ENCODE measurements around the gene MYO16. TPM values are rescaled to one million over a fixed set of nuclear protein-coding genes. Genes with fewer than 3 reads are reported as not detected.

Gene MYO16
- total RNA-seq, 1 donor from 2014 or later: not detected

- H3K27me3 Mint-ChIP-seq: no peaks in the 10 kb centered on the region
- H3K36me3 Mint-ChIP-seq (ENCODE audit: low read depth): no peaks in the 10 kb centered on the region
- H3K4me1 Mint-ChIP-seq: no peaks in the 10 kb centered on the region
- no peak for DNase-seq
- peaks cover 9% of the 10 kb centered on the region for H3K9me3 Mint-ChIP-seq
- intact Hi-C loops (cut with micrococcal nuclease): no loop called here
- H3K4me3 Mint-ChIP-seq: no peak overlapping the region
- no peak overlapping the region for H3K27ac Mint-ChIP-seq
These were observed 598.8 kb downstream of the MYO16 start for GRCh38 chr13:109228211-109228610.

- Mint-ChIP-seq H3K4me3 (no peak overlapping the region), H3K27ac (no peak overlapping the region), H3K36me3 (ENCODE audit: low read depth) (no peaks in the 10 kb centered on the region), H3K4me1 (no peaks in the 10 kb centered on the region), H3K9me3 (peaks cover 9% of the 10 kb centered on the region), H3K27me3 (no peaks in the 10 kb centered on the region)
- DNase-seq: no peak
- intact Hi-C loops (cut with micrococcal nuclease): no loop called here
These were observed 602.5 kb downstream of the MYO16 start for GRCh38 chr13:109231888-109232287.

GRCh38 chr13:109233293-109233692, 603.9 kb downstream of the MYO16 start:
- no peak overlapping the region for H3K27ac Mint-ChIP-seq

GRCh38 chr13:109235901-109236300, 606.5 kb downstream of the MYO16 start:
- intact Hi-C loops (cut with micrococcal nuclease): no loop called here
- no peak overlapping the region for H3K4me3 Mint-ChIP-seq
- H3K36me3 Mint-ChIP-seq (ENCODE audit: low read depth): no peaks in the 10 kb centered on the region
- H3K27me3 Mint-ChIP-seq: no peaks in the 10 kb centered on the region
- no peaks in the 10 kb centered on the region for H3K4me1 Mint-ChIP-seq
- H3K9me3 Mint-ChIP-seq: no peaks in the 10 kb centered on the region
- H3K27ac Mint-ChIP-seq: no peak overlapping the region
- DNase-seq: no peak

More at GRCh38 chr13:109233293-109233692, 603.9 kb downstream of the MYO16 start:
- H3K4me1 Mint-ChIP-seq: no peaks in the 10 kb centered on the region
- intact Hi-C loops (cut with micrococcal nuclease): no loop called here
- H3K27me3 Mint-ChIP-seq: no peaks in the 10 kb centered on the region
- no peak overlapping the region for H3K4me3 Mint-ChIP-seq
- peaks cover 9% of the 10 kb centered on the region for H3K9me3 Mint-ChIP-seq
- no peak for DNase-seq
- H3K36me3 Mint-ChIP-seq (ENCODE audit: low read depth): no peaks in the 10 kb centered on the region

- H3K4me1 Mint-ChIP-seq: no peaks in the 10 kb centered on the region
- H3K27ac Mint-ChIP-seq: no peak overlapping the region
- intact Hi-C loops (cut with micrococcal nuclease): no loop called here
- no peak overlapping the region for H3K4me3 Mint-ChIP-seq
- H3K9me3 Mint-ChIP-seq: no peaks in the 10 kb centered on the region
- DNase-seq: peak; percentile 1
- H3K36me3 Mint-ChIP-seq (ENCODE audit: low read depth): no peaks in the 10 kb centered on the region
- H3K27me3 Mint-ChIP-seq: no peaks in the 10 kb centered on the region
These were observed 611.7 kb downstream of the MYO16 start for GRCh38 chr13:109241160-109241559.

- intact Hi-C loops (cut with micrococcal nuclease): no loop called here
- H3K36me3 Mint-ChIP-seq (ENCODE audit: low read depth): no peaks in the 10 kb centered on the region
- H3K4me1 Mint-ChIP-seq: no peaks in the 10 kb centered on the region
These were observed 614.0 kb downstream of the MYO16 start for GRCh38 chr13:109243311-109243951.

GRCh38 chr13:109244566-109244965, 615.2 kb downstream of the MYO16 start:
- intact Hi-C loops (cut with micrococcal nuclease): no loop called here
- Mint-ChIP-seq H3K27ac (no peak overlapping the region), H3K9me3 (no peaks in the 10 kb centered on the region), H3K27me3 (no peaks in the 10 kb centered on the region), H3K4me3 (no peak overlapping the region), H3K4me1 (no peaks in the 10 kb centered on the region), H3K36me3 (ENCODE audit: low read depth) (no peaks in the 10 kb centered on the region)
- no peak for DNase-seq

More at GRCh38 chr13:109243311-109243951, 614.0 kb downstream of the MYO16 start:
- no peak for DNase-seq
- no peak overlapping the region for H3K4me3 Mint-ChIP-seq
- H3K27me3 Mint-ChIP-seq: no peaks in the 10 kb centered on the region
- H3K27ac Mint-ChIP-seq: no peak overlapping the region
- H3K9me3 Mint-ChIP-seq: no peaks in the 10 kb centered on the region

GRCh38 chr13:109246001-109246400, 616.6 kb downstream of the MYO16 start:
- Mint-ChIP-seq H3K9me3 (no peaks in the 10 kb centered on the region), H3K36me3 (ENCODE audit: low read depth) (no peaks in the 10 kb centered on the region), H3K4me1 (no peaks in the 10 kb centered on the region), H3K27me3 (no peaks in the 10 kb centered on the region), H3K27ac (no peak overlapping the region), H3K4me3 (no peak overlapping the region)
- DNase-seq: no peak
- intact Hi-C loops (cut with micrococcal nuclease): no loop called here

- H3K4me3 Mint-ChIP-seq: no peak overlapping the region
- H3K27me3 Mint-ChIP-seq: no peaks in the 10 kb centered on the region
- H3K4me1 Mint-ChIP-seq: no peaks in the 10 kb centered on the region
- H3K36me3 Mint-ChIP-seq (ENCODE audit: low read depth): no peaks in the 10 kb centered on the region
- no peak for DNase-seq
- H3K27ac Mint-ChIP-seq: no peak overlapping the region
- no peaks in the 10 kb centered on the region for H3K9me3 Mint-ChIP-seq
- intact Hi-C loops (cut with micrococcal nuclease): no loop called here
These were observed 620.5 kb downstream of the MYO16 start for GRCh38 chr13:109249780-109250528.

GRCh38 chr13:109251956-109252355, 622.5 kb downstream of the MYO16 start:
- intact Hi-C loops (cut with micrococcal nuclease): no loop called here
- H3K4me1 Mint-ChIP-seq: no peaks in the 10 kb centered on the region
- no peak for DNase-seq
- H3K27ac Mint-ChIP-seq: no peak overlapping the region
- peaks cover 4% of the 10 kb centered on the region for H3K9me3 Mint-ChIP-seq
- no peak overlapping the region for H3K4me3 Mint-ChIP-seq
- no peaks in the 10 kb centered on the region for H3K36me3 Mint-ChIP-seq (ENCODE audit: low read depth)
- H3K27me3 Mint-ChIP-seq: no peaks in the 10 kb centered on the region

- H3K36me3 Mint-ChIP-seq (ENCODE audit: low read depth): no peaks in the 10 kb centered on the region
- intact Hi-C loops (cut with micrococcal nuclease): no loop called here
- DNase-seq: no peak
- peaks cover 4% of the 10 kb centered on the region for H3K9me3 Mint-ChIP-seq
- no peaks in the 10 kb centered on the region for H3K4me1 Mint-ChIP-seq
- H3K4me3 Mint-ChIP-seq: no peak overlapping the region
- H3K27me3 Mint-ChIP-seq: no peaks in the 10 kb centered on the region
- H3K27ac Mint-ChIP-seq: no peak overlapping the region
These were observed 623.9 kb downstream of the MYO16 start for GRCh38 chr13:109253316-109253715.

GRCh38 chr13:109254274-109254673, 624.9 kb downstream of the MYO16 start:
- Mint-ChIP-seq H3K27ac (no peak overlapping the region), H3K4me1 (no peaks in the 10 kb centered on the region), H3K9me3 (peaks cover 4% of the 10 kb centered on the region), H3K4me3 (no peak overlapping the region), H3K27me3 (no peaks in the 10 kb centered on the region), H3K36me3 (ENCODE audit: low read depth) (no peaks in the 10 kb centered on the region)
- DNase-seq: no peak
- intact Hi-C loops (cut with micrococcal nuclease): no loop called here

GRCh38 chr13:109255141-109255856, 625.9 kb downstream of the MYO16 start:
- Mint-ChIP-seq H3K27me3 (no peaks in the 10 kb centered on the region), H3K9me3 (peaks cover 4% of the 10 kb centered on the region), H3K4me1 (no peaks in the 10 kb centered on the region), H3K4me3 (no peak overlapping the region), H3K36me3 (ENCODE audit: low read depth) (no peaks in the 10 kb centered on the region), H3K27ac (no peak overlapping the region)
- intact Hi-C loops (cut with micrococcal nuclease): no loop called here
- no peak for DNase-seq

Data from activated CD4-positive, alpha-beta T cell treated with anti-CD3 and anti-CD28 coated beads, Interleukin-2, amount 10 ng/mL, durations not matched to agents 24 days and 14 days (primary cell).